Measurements from ENCODE around the gene ZBP1. TPM values are rescaled to one million over a fixed set of nuclear protein-coding genes. Genes with fewer than 3 reads are reported as not detected.

The ZBP1 gene
- total RNA-seq, 4 donors from 2014 or later: 0.08 to 1.7 (median 0.23) TPM

DNA sequence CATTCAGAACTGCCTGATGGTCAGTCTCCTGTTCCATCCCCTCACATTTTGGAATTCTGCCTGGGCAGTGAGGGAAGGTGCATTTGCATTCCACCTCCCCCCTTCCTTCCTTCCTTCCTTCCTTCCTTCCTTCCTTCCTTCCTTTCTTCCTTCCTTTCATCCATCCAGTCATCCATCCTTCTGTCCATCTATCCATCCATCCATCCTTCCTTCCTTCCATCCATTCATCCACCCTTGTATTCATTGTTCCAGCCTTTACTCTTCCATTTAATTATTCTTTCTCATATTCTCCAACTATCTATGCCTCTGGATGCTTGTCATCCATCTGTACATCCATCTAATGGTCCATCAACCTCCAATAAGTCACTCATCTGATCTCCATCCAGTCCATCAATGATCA lies 45.3 kb downstream of the ZBP1 start:
- H3K9me3 ChIP-seq: no peaks in the 10 kb centered on the region
- intact Hi-C loops (cut with DNase I): no loop called here
- no peak overlapping the region for H3K4me3 ChIP-seq
- H3K27ac ChIP-seq: no peak overlapping the region
- DNase-seq: no peak
- peaks cover 0 to 4% (median 0%) of the 10 kb centered on the region in 3 donors for H3K4me1 ChIP-seq
- no peak for TF ChIP-seq POLR2A (IDR thresholded peaks at IDR 0.05)
- TF ChIP-seq, protein P1, sequence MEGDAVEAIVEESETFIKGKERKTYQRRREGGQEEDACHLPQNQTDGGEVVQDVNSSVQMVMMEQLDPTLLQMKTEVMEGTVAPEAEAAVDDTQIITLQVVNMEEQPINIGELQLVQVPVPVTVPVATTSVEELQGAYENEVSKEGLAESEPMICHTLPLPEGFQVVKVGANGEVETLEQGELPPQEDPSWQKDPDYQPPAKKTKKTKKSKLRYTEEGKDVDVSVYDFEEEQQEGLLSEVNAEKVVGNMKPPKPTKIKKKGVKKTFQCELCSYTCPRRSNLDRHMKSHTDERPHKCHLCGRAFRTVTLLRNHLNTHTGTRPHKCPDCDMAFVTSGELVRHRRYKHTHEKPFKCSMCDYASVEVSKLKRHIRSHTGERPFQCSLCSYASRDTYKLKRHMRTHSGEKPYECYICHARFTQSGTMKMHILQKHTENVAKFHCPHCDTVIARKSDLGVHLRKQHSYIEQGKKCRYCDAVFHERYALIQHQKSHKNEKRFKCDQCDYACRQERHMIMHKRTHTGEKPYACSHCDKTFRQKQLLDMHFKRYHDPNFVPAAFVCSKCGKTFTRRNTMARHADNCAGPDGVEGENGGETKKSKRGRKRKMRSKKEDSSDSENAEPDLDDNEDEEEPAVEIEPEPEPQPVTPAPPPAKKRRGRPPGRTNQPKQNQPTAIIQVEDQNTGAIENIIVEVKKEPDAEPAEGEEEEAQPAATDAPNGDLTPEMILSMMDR (IDR thresholded peaks at IDR 0.05): no peak
- H3K27me3 ChIP-seq: peaks cover 0 to 53% (median 0%) of the 10 kb centered on the region in 4 donors
- no peaks in the 10 kb centered on the region for H3K36me3 ChIP-seq

DNA sequence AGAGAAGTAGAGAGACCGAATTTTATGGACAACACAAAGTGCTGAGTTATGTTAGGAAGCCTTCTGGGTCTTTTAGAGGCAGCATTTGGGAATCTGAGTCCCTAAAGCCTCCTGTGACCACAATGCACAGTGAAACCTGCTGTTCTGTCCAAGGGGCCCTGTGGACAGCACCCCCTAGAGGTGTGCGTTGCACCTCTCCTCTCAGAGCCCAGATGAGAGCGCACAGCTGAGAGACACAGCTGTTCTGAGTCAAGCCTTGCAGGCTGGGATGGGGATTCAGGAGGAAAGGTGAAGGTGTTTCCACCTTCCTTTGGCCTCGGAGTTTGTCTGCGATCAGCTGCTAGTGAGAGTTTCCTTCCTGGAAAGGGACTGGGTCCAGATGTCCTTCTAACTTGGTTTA lies 46.3 kb downstream of the ZBP1 start:
- Histone ChIP-seq H3K27ac (no peak overlapping the region), H3K36me3 (no peaks in the 10 kb centered on the region), H3K9me3 (no peaks in the 10 kb centered on the region), H3K4me3 (no peak overlapping the region), H3K27me3 (peaks cover 0 to 42% (median 0%) of the 10 kb centered on the region in 4 donors), H3K4me1 (no peaks in the 10 kb centered on the region)
- no peak for DNase-seq
- WGBS, 2 donors: 69 to 73% methylated on average over 3 to 4 of the region's 5 CpGs
- intact Hi-C loops (cut with DNase I): no loop called here
- TF ChIP-seq, protein P1 (IDR thresholded peaks at IDR 0.05): peak in 2 of 6 experiments; percentile 11 to 18
- TF ChIP-seq POLR2A (IDR thresholded peaks at IDR 0.05): no peak

DNA sequence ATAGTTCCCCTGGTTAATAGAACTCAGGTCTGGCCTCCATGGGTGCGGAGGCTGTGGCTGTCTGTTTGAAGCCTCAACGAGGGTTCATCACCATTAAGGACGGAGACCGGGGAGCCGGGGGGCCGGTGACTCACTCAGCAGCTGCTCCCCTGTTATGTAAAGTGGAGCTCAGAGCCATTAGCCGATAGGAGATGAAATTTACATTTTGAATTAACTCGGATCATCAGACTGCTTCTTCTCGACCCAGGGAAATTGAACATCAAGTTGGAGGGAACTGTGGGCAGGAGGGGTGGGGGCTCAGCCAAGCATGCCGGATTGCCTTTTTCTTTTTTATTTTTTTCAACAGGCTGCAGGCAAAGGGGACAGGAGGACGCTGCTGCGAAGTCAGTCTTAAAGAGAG lies 47.0 kb downstream of the ZBP1 start:
- no peak for TF ChIP-seq POLR2A (IDR thresholded peaks at IDR 0.05)
- TF ChIP-seq, protein P1 (IDR thresholded peaks at IDR 0.05): no peak
- 48% methylated on average over 4 to 6 of the region's 12 CpGs for WGBS, 2 donors
- no peaks in the 10 kb centered on the region for H3K4me1 ChIP-seq
- H3K27ac ChIP-seq: no peak overlapping the region
- H3K4me3 ChIP-seq: no peak overlapping the region
- H3K9me3 ChIP-seq: no peaks in the 10 kb centered on the region
- no peak for DNase-seq
- no peaks in the 10 kb centered on the region for H3K36me3 ChIP-seq
- peaks cover 0 to 36% (median 0%) of the 10 kb centered on the region in 4 donors for H3K27me3 ChIP-seq
- intact Hi-C loops (cut with DNase I): no loop called here

DNA sequence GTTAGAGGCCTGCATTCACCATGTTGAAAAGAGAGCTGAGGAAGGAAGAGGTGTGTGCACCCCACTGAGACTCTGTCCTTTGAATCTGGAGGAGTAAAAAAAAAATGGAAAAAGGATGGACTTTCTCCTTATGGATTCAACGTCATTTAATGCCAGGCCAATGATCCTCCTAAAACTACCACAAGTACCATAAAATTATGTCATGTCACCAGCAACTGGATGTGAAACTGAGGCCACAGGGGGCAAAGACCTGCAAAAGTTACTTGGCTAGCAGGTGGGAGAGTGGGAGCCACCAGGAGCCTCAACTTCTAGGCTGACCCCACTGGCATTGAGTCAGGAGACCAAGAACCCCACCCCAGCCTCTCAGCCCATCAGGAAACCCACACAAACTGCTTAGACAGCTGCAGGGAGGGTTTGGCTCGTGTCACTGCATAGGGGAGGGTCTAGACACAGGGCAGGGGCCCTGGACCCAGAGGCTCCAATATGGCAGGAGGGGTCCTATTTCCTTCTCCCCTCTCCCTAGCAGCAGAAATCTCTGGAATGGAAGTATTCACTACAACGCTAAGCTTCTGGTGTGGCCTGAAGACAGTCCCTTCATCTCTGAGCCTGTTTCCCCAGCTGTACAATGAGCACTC lies 48.3 kb downstream of the ZBP1 start:
- H3K27ac ChIP-seq: no peak overlapping the region
- H3K4me1 ChIP-seq: no peaks in the 10 kb centered on the region
- H3K27me3 ChIP-seq: peaks cover 0 to 32% (median 0%) of the 10 kb centered on the region in 4 donors
- H3K36me3 ChIP-seq: no peaks in the 10 kb centered on the region
- no peaks in the 10 kb centered on the region for H3K9me3 ChIP-seq
- WGBS, 2 donors: 83 to 91% methylated on average over 1 to 3 of the region's 3 CpGs
- TF ChIP-seq POLR2A (IDR thresholded peaks at IDR 0.05): no peak
- TF ChIP-seq, protein P1 (IDR thresholded peaks at IDR 0.05): no peak
- intact Hi-C loops (cut with DNase I): no loop called here
- H3K4me3 ChIP-seq: no peak overlapping the region
- no peak for DNase-seq

DNA sequence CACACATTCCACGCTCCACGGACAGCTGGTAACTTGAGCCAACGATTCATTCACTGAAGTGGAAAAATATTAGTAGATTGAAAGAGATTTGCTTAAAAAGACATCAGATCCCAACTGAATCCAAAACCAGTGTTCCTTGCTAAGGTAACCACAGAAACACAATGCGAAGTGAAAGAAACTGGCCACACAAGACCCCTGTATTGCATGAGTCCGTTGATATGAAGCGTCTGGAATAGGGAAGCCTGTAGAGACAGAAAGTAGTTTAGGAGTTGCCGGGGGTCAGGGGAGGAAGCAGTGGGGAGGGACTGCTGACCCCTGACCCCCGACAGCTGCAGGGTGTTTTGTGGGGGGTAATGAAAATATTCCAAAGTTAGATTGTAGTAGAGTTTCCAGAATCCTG lies 49.3 kb downstream of the ZBP1 start:
- no peaks in the 10 kb centered on the region for H3K4me1 ChIP-seq
- 64 to 73% methylated on average over 8 of the region's 8 CpGs for WGBS, 2 donors
- no peaks in the 10 kb centered on the region for H3K36me3 ChIP-seq
- intact Hi-C loops (cut with DNase I): no loop called here
- peaks cover 0 to 27% (median 0%) of the 10 kb centered on the region in 4 donors for H3K27me3 ChIP-seq
- DNase-seq: no peak
- H3K27ac ChIP-seq: no peak overlapping the region
- TF ChIP-seq, protein P1 (IDR thresholded peaks at IDR 0.05): no peak
- TF ChIP-seq POLR2A (IDR thresholded peaks at IDR 0.05): no peak
- no peak overlapping the region for H3K4me3 ChIP-seq
- H3K9me3 ChIP-seq: no peaks in the 10 kb centered on the region
